LNCAP (cell line): ENCODE results near the gene APOB.

Experiments used
- CTCF ChIP-seq: fragments of 450-650 bp; IDR thresholded peaks from 2 replicates; pipeline ENCODE4 v1.5.1; 2017; ENCODE audit warnings: mild to moderate bottlenecking

The APOB gene

DNA sequence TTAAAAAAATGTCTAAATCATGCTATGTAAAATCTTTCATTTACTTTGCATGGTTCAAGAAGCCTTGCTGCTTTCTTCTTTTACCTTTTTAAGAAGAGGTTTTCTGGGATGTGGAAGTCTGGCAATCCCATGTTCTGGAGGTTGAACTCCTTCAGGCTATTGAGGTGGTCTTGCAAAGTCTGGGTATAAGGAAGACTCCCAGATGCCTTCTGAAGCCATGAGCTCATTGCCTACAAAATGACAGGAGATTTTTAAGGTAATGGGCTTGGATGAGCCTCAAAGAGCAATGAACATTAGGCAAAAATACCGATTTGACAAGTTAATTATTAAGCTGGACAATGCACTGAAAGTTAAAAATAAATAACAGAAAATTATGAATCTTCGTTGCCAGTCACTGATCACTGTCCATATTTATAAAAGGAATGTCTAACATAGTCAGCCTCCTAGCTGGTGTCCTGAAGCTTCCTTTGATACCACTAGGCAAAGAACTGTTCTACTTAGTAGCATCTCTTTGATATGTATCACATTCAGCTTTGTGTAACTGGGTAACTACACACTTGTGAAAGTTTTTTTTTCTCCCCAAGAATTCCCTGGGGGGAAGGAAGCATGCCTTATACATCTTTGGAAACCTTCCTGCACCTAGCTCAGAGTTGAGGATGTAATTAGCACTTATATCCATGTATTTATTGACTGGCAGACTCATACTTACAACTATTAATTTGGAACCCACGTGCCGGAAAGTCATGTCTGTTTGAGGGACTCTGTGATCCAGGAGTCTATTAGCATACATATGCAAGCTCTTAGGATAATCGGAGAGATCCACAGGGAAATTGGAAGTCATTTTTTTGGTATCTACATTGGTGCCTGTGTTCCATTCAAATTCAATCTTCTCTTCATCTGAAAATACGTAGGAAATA is 29.3 kb downstream of the APOB start:
- TF ChIP-seq CTCF: no peak

GRCh38 chr2:21013043-21013816 is 30.6 kb downstream of the APOB start:
- TF ChIP-seq CTCF: no peak

DNA sequence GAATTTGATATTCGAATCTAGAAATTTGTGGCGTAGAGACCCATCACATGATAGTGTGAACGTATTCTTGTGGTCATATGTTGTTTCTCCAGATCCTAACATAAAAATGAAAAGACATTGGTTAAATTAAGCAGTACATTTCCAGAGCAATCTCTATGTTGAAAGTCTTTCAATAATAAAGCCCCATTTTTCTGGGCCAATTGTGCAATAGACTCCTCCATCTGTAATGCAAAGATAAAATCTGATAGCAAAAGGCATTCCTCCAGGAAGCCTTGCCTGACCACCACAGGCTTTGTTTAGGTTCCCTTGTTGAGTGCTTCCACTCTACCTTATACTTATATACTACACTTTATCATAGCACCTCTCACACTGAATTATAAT is 31.3 kb downstream of the APOB start:
- TF ChIP-seq CTCF: no peak

DNA sequence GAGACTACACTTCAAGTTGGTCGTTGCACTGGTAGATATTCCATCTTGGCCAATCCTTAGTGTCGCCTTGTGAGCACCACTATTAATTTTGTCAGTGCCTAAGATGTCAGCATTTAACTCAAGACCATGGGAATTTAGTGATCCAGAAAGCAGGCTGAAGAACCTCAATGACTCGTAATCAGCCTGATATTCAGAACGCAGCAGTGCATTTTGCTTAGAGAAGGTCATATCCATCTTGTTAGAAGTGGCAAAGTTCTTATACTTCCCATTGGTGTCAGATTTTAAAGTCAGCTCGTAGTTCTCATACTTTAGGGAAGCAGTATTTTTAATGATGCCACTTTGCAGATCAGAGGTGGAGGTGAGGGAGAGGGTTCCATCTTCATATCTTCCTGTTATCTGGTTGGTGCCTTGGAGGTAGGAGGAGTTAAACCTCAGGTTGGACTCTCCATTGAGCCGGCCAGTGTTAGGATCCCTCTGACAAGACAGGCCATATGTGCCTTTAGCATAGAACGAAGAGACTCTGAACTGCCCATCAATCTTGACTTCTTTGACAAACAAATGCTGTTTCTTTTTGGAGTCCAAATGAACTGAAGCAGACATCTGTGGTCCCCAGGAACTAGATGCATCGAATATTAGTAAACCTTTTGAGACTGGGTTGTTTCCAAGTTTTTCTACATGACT is 31.9 kb downstream of the APOB start:
- TF ChIP-seq CTCF: no peak

DNA sequence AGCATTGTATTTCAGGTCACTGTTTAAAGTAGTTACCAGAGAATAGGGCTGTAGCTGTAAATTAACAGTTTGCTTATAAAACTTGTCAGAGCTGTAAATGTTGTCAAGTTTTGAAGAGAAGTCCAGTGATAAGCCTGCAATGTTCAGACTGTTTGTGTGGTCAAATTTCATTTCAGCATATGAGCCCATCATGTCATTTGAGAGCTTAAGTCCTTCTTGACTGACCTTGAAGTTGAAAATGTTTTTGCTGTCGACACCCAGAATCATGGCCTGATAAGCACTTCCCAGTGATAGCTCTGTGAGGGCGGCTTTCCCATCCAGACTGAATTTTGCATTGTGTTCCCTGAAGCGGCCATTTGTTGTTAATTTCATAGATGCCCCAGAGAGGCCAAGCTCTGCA is 32.4 kb downstream of the APOB start:
- TF ChIP-seq CTCF: no peak

DNA sequence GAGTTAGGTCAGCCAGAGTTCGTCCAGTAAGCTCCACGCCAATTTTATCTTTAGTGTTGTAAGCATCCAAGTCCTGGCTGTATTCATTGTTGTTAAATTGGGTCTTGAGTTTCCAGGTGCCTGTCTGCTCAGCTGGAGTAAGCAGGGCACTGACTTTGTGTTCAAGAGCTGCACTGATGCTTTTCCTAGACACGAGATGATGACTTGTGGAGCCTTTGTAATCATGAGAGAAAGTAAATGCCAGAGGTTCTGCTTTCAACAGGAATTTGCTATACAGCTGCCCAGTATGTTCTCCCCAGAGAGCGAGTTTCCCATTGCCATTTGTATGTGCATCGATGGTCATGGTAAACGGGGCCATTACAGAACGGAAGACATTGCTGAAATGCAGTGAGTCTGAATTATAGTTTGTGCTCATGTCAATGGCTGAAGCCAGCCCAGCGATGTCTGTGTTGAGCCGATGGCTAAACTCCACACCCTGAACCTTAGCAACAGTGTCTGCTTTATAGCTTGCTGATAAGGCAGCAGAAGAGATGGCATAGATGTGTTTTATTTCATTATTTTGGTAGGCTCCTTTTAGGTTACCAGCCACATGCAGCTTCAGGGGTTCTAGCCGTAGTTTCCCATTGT is 32.9 kb downstream of the APOB start:
- TF ChIP-seq CTCF: no peak

DNA sequence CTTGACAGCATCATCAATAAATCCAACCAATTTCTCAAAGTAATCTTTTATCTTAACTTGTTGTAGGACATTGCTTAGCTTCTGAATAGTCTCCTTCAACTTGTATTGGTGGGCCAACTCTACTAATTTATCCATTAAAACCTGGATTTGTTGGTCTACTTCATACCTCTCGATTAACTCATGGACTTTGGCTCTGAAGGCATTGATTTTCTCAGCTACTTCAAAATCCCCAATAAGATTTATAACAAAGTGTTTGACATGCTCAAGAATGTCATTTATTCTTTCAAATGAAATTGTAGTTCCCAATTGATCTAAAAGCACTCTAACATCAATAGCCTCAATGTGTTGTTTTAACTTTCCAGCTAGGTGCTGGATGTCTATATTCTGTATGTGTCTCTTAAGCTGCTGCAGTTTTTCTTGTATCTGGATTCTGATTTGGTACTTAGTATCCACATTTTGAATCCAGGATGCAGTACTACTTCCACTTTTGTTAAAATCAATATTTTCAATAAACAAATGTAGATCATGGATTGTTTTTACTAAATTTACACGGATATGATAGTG is 34.1 kb downstream of the APOB start:
- no peak for TF ChIP-seq CTCF
